ENCODE data around the gene MMP24. TPM values are rescaled to one million over a fixed set of nuclear protein-coding genes. Genes with fewer than 3 reads are reported as not detected.

The MMP24 gene
- total and polyA plus RNA-seq, 2 experiments from 2014 or later = 0.69 to 1.2 TPM

DNA sequence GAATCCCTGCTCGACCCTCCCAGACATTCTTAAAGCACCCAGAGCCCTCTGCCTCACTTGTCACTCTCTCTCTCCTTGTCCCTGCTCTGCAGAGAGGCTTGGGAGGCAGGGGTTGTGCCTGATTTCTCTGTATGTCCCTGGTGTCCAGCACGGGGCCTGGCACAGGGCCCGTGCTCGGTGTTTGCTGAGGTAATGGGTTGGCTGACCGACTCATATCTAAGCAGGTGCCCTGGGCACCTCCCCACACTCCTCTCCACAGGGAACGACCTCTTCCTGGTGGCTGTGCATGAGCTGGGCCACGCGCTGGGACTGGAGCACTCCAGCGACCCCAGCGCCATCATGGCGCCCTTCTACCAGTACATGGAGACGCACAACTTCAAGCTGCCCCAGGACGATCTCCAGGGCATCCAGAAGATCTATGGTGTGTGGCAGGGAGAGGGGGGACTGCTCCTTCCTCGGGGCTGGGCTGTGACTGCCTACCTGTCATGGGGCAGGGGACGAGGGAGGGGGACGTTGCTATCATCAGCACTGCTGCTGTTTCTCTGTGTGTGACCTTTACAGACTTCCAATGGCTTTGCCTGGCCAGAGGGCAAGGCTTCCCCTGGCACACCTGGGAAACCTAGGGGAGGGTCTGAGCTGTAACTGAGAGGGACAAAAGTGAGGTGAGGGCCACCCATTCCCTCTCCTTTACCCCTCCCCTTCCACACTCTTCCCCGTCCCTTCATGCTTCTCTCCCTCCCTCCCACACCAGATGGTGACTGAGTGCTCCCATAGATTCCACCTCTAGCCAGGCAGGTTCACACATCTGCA is 37.2 kb downstream of the MMP24 start:
- Histone ChIP-seq H3K9me3 (ENCODE audit: low read depth) (no peaks in the 10 kb centered on the region), H3K4me3 (no peak overlapping the region), H3K9me2 (replicated peaks; ENCODE audit: insufficient read depth) (no peaks in the 10 kb centered on the region), H4K20me1 (ENCODE audit: insufficient read depth, poor library complexity, severe bottlenecking) (no peaks in the 10 kb centered on the region), H3K4me1 (ENCODE audit: insufficient read depth) (peaks cover 23% of the 10 kb centered on the region), H2AFZ (no peak overlapping the region), H3K36me3 (replicated peaks; ENCODE audit: insufficient read depth, low read depth) (no peaks in the 10 kb centered on the region), H3K27ac (peak overlapping the region; percentile 97), H3K27me3 (no peaks in the 10 kb centered on the region), H3K4me2 (peak overlapping the region; percentile 50), H3K79me2 (no peaks in the 10 kb centered on the region)
- 69% methylated on average over 17 of the region's 17 CpGs for WGBS (ENCODE audit: low lambda C conversion rate, missing lambda C conversion rate)
- no peak for DNase-seq (ENCODE audit: low spot score)
- TF ChIP-seq, protein P1, sequence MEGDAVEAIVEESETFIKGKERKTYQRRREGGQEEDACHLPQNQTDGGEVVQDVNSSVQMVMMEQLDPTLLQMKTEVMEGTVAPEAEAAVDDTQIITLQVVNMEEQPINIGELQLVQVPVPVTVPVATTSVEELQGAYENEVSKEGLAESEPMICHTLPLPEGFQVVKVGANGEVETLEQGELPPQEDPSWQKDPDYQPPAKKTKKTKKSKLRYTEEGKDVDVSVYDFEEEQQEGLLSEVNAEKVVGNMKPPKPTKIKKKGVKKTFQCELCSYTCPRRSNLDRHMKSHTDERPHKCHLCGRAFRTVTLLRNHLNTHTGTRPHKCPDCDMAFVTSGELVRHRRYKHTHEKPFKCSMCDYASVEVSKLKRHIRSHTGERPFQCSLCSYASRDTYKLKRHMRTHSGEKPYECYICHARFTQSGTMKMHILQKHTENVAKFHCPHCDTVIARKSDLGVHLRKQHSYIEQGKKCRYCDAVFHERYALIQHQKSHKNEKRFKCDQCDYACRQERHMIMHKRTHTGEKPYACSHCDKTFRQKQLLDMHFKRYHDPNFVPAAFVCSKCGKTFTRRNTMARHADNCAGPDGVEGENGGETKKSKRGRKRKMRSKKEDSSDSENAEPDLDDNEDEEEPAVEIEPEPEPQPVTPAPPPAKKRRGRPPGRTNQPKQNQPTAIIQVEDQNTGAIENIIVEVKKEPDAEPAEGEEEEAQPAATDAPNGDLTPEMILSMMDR (IDR thresholded peaks at IDR 0.05; ENCODE audit: poor library complexity) = no peak
- TF ChIP-seq EZH2phosphoT487 (IDR thresholded peaks at IDR 0.05; ENCODE audit: low read depth, severe bottlenecking, unreplicated experiment) (no peak), EZH2 (IDR thresholded peaks at IDR 0.05; ENCODE audit: borderline replicate concordance) (no peak)

DNA sequence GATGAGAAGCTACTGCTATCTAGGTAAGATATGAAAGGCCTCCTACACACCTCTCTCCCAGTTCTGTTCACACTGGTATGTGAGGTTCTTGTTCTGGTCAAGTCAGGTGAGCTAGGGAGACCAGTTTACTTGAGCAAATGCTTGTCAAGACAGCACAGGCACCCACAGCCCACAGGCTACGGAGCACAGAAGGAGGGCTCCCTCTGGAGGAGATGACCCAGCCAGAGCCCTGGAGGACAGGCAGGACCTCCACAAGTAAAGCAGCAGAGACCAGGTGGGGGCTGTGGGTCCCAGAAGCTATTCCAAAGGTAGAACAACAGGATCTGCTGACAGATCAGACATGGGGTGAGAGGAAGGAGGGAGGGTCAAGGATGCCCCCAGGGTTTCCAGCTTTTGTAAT is 38.3 kb downstream of the MMP24 start:
- H3K36me3 ChIP-seq (replicated peaks; ENCODE audit: insufficient read depth, low read depth) = no peaks in the 10 kb centered on the region
- H3K4me3 ChIP-seq = no peak overlapping the region
- peak; percentile 63 for DNase-seq (ENCODE audit: low spot score)
- H4K20me1 ChIP-seq (ENCODE audit: insufficient read depth, poor library complexity, severe bottlenecking) = no peaks in the 10 kb centered on the region
- 54% methylated on average over 1 of the region's 1 CpG for WGBS (ENCODE audit: low lambda C conversion rate, missing lambda C conversion rate)
- TF ChIP-seq, protein P1 (IDR thresholded peaks at IDR 0.05; ENCODE audit: poor library complexity) = peak; percentile 27
- TF ChIP-seq EZH2phosphoT487 (IDR thresholded peaks at IDR 0.05; ENCODE audit: low read depth, severe bottlenecking, unreplicated experiment) = no peak
- no peak for TF ChIP-seq EZH2 (IDR thresholded peaks at IDR 0.05; ENCODE audit: borderline replicate concordance)
- H2AFZ ChIP-seq = no peak overlapping the region
- no peaks in the 10 kb centered on the region for H3K9me3 ChIP-seq (ENCODE audit: low read depth)
- peaks cover 23% of the 10 kb centered on the region for H3K4me1 ChIP-seq (ENCODE audit: insufficient read depth)
- H3K9me2 ChIP-seq (replicated peaks; ENCODE audit: insufficient read depth) = no peaks in the 10 kb centered on the region
- no peaks in the 10 kb centered on the region for H3K79me2 ChIP-seq
- no peak overlapping the region for H3K4me2 ChIP-seq
- H3K27ac ChIP-seq = peak overlapping the region; percentile 97
- H3K27me3 ChIP-seq = no peaks in the 10 kb centered on the region

DNA sequence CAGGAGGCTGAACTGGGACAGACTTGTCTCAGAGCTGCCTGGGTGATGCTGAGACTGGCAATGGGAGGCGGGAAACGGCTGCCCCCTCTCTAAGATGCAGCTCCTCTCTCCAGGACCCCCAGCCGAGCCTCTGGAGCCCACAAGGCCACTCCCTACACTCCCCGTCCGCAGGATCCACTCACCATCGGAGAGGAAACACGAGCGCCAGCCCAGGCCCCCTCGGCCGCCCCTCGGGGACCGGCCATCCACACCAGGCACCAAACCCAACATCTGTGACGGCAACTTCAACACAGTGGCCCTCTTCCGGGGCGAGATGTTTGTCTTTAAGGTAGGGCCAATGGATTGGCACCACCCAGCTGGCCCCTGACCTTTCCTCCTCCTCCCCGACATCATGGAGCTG is 40.6 kb downstream of the MMP24 start:
- no peaks in the 10 kb centered on the region for H4K20me1 ChIP-seq (ENCODE audit: insufficient read depth, poor library complexity, severe bottlenecking)
- no peak for DNase-seq (ENCODE audit: low spot score)
- H3K9me2 ChIP-seq (replicated peaks; ENCODE audit: insufficient read depth) = no peaks in the 10 kb centered on the region
- no peaks in the 10 kb centered on the region for H3K36me3 ChIP-seq (replicated peaks; ENCODE audit: insufficient read depth, low read depth)
- H3K9me3 ChIP-seq (ENCODE audit: low read depth) = no peaks in the 10 kb centered on the region
- TF ChIP-seq EZH2phosphoT487 (IDR thresholded peaks at IDR 0.05; ENCODE audit: low read depth, severe bottlenecking, unreplicated experiment) (no peak), EZH2 (IDR thresholded peaks at IDR 0.05; ENCODE audit: borderline replicate concordance) (no peak)
- TF ChIP-seq, protein P1 (IDR thresholded peaks at IDR 0.05; ENCODE audit: poor library complexity) = no peak
- no peaks in the 10 kb centered on the region for H3K79me2 ChIP-seq
- 97% methylated on average over 16 of the region's 16 CpGs for WGBS (ENCODE audit: low lambda C conversion rate, missing lambda C conversion rate)
- peaks cover 21% of the 10 kb centered on the region for H3K4me1 ChIP-seq (ENCODE audit: insufficient read depth)
- H3K4me3 ChIP-seq = no peak overlapping the region
- no peak overlapping the region for H3K27ac ChIP-seq
- no peak overlapping the region for H3K4me2 ChIP-seq
- no peak overlapping the region for H2AFZ ChIP-seq
- no peaks in the 10 kb centered on the region for H3K27me3 ChIP-seq
